Thymus (tissue), 11 donors: Measurements from ENCODE around the gene ITGA1. TPM values are rescaled to one million over a fixed set of nuclear protein-coding genes. Genes with fewer than 3 reads are reported as not detected.

Experiments
- DNase-seq, 9 donors: peaks; one replicate each; pipeline ENCODE4 v3.0.0-alpha.2; 2013; ENCODE audit warnings: low spot score in 9 of 9, low read depth in 6 of 9, missing footprints in 1 of 9
- H3K27ac ChIP-seq, 2 donors: one replicate each; pipeline ENCODE4 v1.5.1; 2013; ENCODE audit warnings: control low read depth in 1 of 2, low read depth in 1 of 2, low read length in 1 of 2, mild to moderate bottlenecking in 1 of 2, moderate library complexity in 1 of 2
- H3K27me3 ChIP-seq, 2 donors: one replicate each; pipeline ENCODE4 v1.5.1; 2013; ENCODE audit warnings: low read length in 1 of 2; ENCODE audit not compliant: control insufficient read depth in 2 of 2, insufficient read depth in 1 of 2
- H3K36me3 ChIP-seq, 2 donors: one replicate each; pipeline ENCODE4 v1.5.1; 2013; ENCODE audit warnings: low read length in 1 of 2, mild to moderate bottlenecking in 1 of 2, moderate library complexity in 1 of 2; ENCODE audit not compliant: control insufficient read depth in 2 of 2, insufficient read depth in 2 of 2
- H3K4me1 ChIP-seq, 2 donors: one replicate each; pipeline ENCODE4 v1.5.1; 2013; ENCODE audit warnings: low read length in 2 of 2; ENCODE audit not compliant: control insufficient read depth in 2 of 2, insufficient read depth in 2 of 2
- H3K4me3 ChIP-seq, 2 donors: one replicate each; pipeline ENCODE4 v1.5.1; 2013; ENCODE audit warnings: low read length in 2 of 2, control low read depth in 1 of 2, mild to moderate bottlenecking in 1 of 2
- H3K9me3 ChIP-seq, 2 donors: one replicate each; pipeline ENCODE4 v1.5.1; 2013; ENCODE audit warnings: low read length in 1 of 2, mild to moderate bottlenecking in 1 of 2; ENCODE audit not compliant: control insufficient read depth in 2 of 2, insufficient read depth in 1 of 2
- WGBS: extraction: QIAGEN DNeasy Blood & Tissue Kit; methylation state at CpG from one replicate; pipeline ENCODE4 v1.1.7; 2013; 5-methylcytosine and 5-hydroxymethylcytosine counted together
- polyA plus RNA-seq: library from polyadenylated mRNA; stranded (reverse); fragments of 200-250 nt; gene quantifications from one replicate; pipeline ENCODE4 v1.2.3, GENCODE V29; 2013
- total RNA-seq: library from RNA; stranded (reverse); fragments of 120-200 nt; gene quantifications from one replicate; pipeline ENCODE4 v1.2.4, GENCODE V29; 2013
- donor health status: healthy.

The ITGA1 gene
- total and polyA plus RNA-seq, 2 donors: 4.7 to 9.5 TPM

DNA sequence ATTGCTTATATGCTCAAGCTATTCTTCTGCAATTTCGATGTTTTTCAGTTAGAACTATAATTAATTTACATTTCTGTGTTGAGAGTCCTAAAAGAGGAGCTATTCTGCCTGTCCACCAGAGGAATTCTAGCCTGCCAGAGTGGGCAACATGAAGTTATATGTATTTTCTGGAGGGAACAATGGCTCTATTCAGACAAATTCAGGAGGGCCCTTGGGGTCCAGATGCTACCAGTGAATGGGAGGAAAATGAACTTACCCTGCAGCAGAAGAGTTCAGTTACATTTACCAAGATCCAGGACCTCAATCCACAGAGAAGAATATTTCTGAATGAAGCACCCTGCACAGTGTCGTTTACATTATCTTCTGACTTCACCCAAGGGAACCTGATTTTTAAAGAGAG is 80.7 kb downstream of the ITGA1 start:
- H3K4me1 ChIP-seq: no peaks in the 10 kb centered on the region
- DNase-seq: no peak
- 97% methylated on average over 2 of the region's 2 CpGs for WGBS
- no peak overlapping the region for H3K4me3 ChIP-seq
- H3K27me3 ChIP-seq: no peaks in the 10 kb centered on the region
- H3K36me3 ChIP-seq: no peaks in the 10 kb centered on the region
- H3K9me3 ChIP-seq: no peaks in the 10 kb centered on the region
- no peak overlapping the region for H3K27ac ChIP-seq

DNA sequence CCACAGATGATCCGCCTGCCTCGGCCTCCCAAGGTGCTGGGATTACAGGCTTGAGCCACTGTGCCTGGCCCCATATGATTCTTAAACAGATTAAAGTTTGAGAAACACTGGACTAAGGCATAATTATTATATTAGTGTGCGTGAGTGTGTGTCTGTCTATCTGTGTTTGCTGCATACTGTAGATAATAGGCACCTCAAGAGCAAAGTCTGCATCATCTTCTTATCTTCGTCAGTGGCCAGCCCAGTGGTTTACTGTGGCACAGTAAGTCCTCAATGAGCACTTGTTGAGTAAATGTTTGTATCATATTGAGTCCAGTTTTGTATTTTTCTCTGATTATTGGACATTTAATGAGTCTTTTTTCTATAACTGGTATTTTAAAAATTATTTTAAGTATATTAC is 81.7 kb downstream of the ITGA1 start:
- no peaks in the 10 kb centered on the region for H3K9me3 ChIP-seq
- DNase-seq: no peak
- H3K27ac ChIP-seq: no peak overlapping the region
- no peaks in the 10 kb centered on the region for H3K4me1 ChIP-seq
- H3K27me3 ChIP-seq: no peaks in the 10 kb centered on the region
- WGBS: 96% methylated on average over 4 of the region's 4 CpGs
- no peaks in the 10 kb centered on the region for H3K36me3 ChIP-seq
- no peak overlapping the region for H3K4me3 ChIP-seq

DNA sequence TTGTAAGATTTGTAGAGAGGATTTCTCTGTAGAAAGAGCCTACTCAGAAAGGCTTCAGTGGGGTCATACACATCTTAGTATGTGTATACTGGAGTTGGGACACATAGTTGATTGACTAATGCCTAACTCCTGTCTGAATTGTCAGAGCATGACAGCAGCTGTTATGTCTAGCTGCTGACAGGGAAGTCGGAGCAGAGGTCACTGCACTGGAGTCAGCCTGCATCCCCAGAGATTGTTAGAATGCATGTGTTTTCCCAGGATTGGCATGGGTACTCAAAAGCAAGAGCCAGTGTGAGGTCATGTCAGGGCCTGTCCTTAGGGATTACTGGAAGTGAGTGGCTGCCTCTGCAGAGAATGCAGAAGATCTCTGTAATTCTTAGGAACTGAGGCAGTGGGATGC is 82.7 kb downstream of the ITGA1 start:
- WGBS: 94% methylated on average over 1 of the region's 1 CpG
- Histone ChIP-seq H3K9me3 (no peaks in the 10 kb centered on the region), H3K4me1 (no peaks in the 10 kb centered on the region), H3K36me3 (no peaks in the 10 kb centered on the region), H3K27me3 (no peaks in the 10 kb centered on the region), H3K4me3 (no peak overlapping the region), H3K27ac (no peak overlapping the region)
- DNase-seq: no peak

DNA sequence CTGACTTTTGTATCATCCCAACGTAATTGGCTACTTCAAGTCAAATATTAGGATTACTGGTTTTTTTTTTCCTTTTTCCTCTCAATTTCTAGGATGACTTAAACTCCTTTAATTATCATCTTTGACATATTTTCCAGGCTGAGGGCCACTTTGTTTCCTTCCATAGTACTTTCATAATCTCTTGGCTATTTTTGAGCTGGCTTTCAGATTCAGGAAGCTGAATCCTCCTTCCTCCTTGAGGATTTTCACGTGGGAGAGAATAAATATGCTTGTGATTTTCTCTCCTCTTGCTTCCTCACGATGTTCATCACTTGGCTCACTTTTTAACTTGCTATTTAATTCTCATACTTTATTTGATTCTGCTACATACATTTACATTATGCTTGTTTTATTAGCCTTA is 88.1 kb downstream of the ITGA1 start:
- no peak overlapping the region for H3K4me3 ChIP-seq
- H3K4me1 ChIP-seq: no peaks in the 10 kb centered on the region
- no peaks in the 10 kb centered on the region for H3K36me3 ChIP-seq
- H3K27me3 ChIP-seq: no peaks in the 10 kb centered on the region
- WGBS: 88% methylated on average over 3 of the region's 3 CpGs
- no peaks in the 10 kb centered on the region for H3K9me3 ChIP-seq
- H3K27ac ChIP-seq: no peak overlapping the region
- DNase-seq: no peak

DNA sequence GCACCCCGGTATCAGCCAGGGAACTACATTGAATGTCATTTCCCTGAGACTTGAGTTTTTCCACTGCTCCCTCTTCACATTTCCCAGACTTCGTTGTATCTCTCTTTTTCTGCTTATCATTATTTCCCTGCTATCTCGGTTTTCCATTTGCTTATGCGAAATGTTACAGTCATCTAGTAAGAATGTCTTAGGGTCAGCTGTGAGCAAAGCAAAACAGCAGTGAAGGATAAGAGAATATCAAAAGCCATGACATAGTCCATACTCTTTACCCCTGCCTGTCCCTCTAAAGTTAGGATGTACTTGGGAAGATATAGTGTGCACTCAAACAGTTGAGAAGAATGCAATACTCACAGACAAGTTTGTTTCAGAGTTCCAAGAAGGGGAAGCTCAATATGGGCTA is 88.7 kb downstream of the ITGA1 start:
- no peaks in the 10 kb centered on the region for H3K4me1 ChIP-seq
- H3K36me3 ChIP-seq: no peaks in the 10 kb centered on the region
- H3K27ac ChIP-seq: no peak overlapping the region
- WGBS: 97% methylated on average over 4 of the region's 4 CpGs
- H3K9me3 ChIP-seq: no peaks in the 10 kb centered on the region
- no peak overlapping the region for H3K4me3 ChIP-seq
- no peak for DNase-seq
- H3K27me3 ChIP-seq: no peaks in the 10 kb centered on the region

DNA sequence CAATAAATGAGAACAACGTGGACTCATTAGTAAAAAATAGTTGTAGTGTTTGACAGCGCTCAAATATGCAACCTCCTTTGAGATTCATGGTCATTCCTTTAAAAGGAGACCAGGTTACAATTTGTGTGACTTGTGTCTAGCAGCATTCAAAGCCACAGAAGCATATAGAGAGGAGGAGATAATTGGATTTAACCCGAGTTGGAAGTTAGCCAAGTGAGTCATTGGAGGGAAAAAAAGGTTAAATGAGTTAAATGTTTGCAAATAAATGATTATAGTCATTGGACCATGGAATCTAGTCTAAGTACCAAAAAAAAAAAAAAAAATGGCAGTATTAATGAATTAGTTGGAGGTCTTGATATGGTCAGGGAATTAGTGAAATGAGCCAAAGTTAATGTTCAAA is 90.9 kb downstream of the ITGA1 start:
- H3K4me3 ChIP-seq: no peak overlapping the region
- H3K27ac ChIP-seq: no peak overlapping the region
- H3K36me3 ChIP-seq: no peaks in the 10 kb centered on the region
- no peak for DNase-seq
- H3K9me3 ChIP-seq: no peaks in the 10 kb centered on the region
- 92% methylated on average over 3 of the region's 3 CpGs for WGBS
- H3K27me3 ChIP-seq: no peaks in the 10 kb centered on the region
- H3K4me1 ChIP-seq: no peaks in the 10 kb centered on the region

DNA sequence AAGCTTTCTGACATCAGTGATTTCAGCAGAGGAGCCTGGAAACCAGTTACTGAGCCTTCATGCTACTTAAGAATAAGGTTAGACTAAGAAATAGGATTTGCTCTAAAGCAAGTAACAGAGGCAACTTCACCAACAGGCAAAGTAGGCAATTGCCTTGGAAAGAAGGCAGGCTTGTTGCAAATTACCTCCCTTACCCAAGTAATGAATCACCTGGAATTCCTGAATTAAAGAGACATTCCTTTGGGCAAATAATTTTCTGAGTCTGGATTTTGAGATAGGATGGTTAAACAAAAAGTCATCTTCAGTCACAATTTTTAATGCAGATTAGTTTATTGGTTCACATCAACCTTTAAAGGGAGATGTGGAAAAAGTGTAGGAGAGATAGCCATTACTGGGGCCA is 92.8 kb downstream of the ITGA1 start:
- no peaks in the 10 kb centered on the region for H3K36me3 ChIP-seq
- no peak overlapping the region for H3K27ac ChIP-seq
- H3K27me3 ChIP-seq: no peaks in the 10 kb centered on the region
- no peaks in the 10 kb centered on the region for H3K4me1 ChIP-seq
- H3K9me3 ChIP-seq: no peaks in the 10 kb centered on the region
- H3K4me3 ChIP-seq: no peak overlapping the region
- DNase-seq: no peak

DNA sequence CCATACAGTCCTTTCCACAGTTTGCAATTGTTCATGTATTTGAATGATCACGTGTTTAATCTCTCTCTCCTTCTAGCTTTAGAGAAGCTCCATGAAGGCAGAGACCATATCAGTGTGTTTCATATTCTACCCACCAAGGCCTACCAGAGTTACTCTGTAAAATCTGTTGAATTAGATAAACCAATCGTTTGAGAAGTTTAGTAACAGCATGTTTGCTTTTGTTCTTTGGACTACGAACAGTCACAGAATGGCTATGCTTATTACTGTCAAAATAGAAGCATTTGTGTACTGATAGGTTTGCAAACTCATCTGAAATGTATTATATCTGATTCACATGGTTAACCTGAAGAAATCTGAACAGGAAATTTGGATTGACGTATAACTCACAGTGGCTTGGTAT is 93.8 kb downstream of the ITGA1 start:
- DNase-seq: no peak
- Histone ChIP-seq H3K27ac (no peak overlapping the region), H3K27me3 (no peaks in the 10 kb centered on the region), H3K9me3 (no peaks in the 10 kb centered on the region), H3K4me3 (no peak overlapping the region), H3K36me3 (no peaks in the 10 kb centered on the region), H3K4me1 (no peaks in the 10 kb centered on the region)
- WGBS: 97% methylated on average over 4 of the region's 4 CpGs

DNA sequence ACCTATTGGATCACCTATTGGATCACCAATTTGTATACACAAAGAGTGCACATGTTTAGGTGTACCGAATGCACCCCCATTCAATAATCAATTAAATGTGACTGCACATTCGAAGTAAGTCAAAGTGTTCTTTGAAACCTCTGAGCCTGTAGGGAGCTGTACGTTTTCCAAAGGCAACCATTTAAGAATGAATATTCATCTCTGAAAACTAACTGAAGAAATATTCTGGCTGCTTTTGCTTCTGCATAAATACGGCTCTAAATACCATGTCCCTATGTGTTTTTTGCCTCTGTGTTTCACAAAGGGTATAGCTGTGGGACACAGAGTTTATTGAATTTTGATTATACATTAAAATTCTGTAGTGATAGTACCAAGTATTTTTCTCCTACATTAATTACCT is 95.4 kb downstream of the ITGA1 start:
- Histone ChIP-seq H3K9me3 (no peaks in the 10 kb centered on the region), H3K36me3 (no peaks in the 10 kb centered on the region), H3K27me3 (no peaks in the 10 kb centered on the region), H3K4me1 (no peaks in the 10 kb centered on the region), H3K27ac (no peak overlapping the region), H3K4me3 (no peak overlapping the region)
- DNase-seq: no peak
- WGBS: 95% methylated on average over 4 of the region's 4 CpGs

DNA sequence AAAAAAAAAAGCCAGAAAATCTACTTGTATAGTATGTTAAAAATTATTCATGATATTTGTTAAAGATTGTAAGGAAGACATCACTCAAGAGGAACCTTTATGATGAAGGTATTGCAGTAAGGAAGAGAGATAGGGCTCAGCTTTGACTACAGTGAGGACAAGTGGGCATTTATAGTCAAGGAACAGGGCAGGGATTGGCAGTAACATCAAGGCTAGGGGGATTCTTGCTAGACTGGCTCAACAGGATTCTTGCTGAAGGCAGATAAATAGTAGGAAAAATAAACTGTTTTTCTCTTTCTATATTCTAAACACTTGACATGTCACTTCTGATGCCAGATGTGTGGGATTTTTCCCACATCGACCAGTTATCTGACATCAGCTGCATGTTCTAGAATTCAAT is 96.7 kb downstream of the ITGA1 start:
- Histone ChIP-seq H3K27ac (no peak overlapping the region), H3K9me3 (no peaks in the 10 kb centered on the region), H3K4me1 (no peaks in the 10 kb centered on the region), H3K27me3 (no peaks in the 10 kb centered on the region), H3K36me3 (no peaks in the 10 kb centered on the region), H3K4me3 (no peak overlapping the region)
- DNase-seq: no peak
- 93% methylated on average over 1 of the region's 1 CpG for WGBS
